Measurements from ENCODE around the gene NUAK1.

NUAK1 gene

DNA sequence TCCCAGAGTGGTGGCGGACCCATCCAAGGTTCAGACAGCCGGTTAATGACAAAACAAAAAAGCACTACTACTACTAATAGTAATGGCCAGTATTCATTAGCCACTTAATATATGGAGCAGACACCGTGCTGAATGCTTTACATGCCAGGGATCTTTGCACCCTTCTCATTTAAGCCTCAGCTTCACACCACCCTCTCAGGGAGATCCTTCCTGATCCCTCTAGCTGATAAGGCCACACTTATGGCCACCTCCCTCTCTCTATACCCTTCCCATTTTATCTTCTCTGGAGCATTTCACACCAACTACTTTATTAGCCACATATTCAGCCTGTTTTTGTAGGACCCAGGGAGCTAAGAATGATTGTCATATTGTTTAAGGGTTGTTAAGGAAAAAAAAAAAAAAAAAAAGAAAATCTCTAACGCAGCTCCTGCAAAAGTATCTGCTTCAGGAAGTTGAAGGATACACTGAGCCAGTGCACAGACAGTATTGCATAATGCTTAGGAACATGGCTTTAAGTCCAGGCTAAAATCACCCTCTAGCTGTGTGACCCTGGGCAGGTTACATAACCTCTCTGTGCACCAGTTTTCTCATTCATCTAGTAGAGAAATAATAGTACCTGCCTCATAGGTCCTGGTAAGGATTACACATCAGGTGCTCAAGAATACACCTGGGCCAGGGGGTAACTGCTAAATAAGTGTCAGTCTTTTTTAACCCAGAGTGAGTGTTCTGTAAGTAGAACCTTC lies 29.4 kb downstream of the NUAK1 start:
- DNase-seq (ENCODE audit: low read depth in 2 of 2), result no peak

DNA sequence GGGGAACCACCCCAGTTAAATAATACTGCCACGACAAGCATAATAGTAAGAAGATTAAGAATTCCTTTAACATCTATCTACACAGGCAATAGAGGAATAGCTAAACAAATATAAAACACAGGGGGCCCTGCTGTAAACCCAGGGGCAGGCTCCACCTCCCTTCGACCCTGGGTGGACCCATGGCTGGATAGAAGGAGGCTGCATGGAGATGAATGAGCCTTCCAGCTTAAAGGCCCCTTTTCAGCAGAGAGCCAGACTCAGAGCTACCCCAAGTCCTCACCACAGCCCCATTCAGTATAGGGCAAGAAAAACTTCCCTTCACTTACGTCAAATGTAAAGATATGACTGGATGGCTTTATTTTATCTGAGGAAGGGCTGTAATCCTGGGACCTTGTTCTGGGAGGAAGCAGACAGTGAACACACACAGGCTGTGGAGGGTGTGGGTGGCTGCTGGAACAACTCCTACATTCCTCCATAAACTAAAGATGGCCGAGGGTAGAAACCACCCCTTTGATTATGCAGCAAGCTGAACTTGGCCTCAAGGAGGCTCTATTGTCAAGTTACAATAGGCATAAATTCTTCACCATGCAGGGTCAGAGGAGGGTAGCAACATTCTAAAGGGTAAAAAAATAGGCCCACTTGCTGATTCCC lies 30.4 kb downstream of the NUAK1 start:
- no peak for DNase-seq (ENCODE audit: low read depth in 2 of 2)

- no peak for DNase-seq (ENCODE audit: low read depth in 2 of 2)
Measured at GRCh38 chr12:106107566-106107965, 31.2 kb downstream of the NUAK1 start.

GRCh38 chr12:106106892-106107291 lies 31.9 kb downstream of the NUAK1 start:
- no peak for DNase-seq (ENCODE audit: low read depth in 2 of 2)

GRCh38 chr12:106106061-106106566 lies 32.6 kb downstream of the NUAK1 start:
- no peak for DNase-seq (ENCODE audit: low read depth in 2 of 2)

- no peak for DNase-seq (ENCODE audit: low read depth in 2 of 2)
Measured at GRCh38 chr12:106101803-106102202, 37.0 kb downstream of the NUAK1 start.

DNA sequence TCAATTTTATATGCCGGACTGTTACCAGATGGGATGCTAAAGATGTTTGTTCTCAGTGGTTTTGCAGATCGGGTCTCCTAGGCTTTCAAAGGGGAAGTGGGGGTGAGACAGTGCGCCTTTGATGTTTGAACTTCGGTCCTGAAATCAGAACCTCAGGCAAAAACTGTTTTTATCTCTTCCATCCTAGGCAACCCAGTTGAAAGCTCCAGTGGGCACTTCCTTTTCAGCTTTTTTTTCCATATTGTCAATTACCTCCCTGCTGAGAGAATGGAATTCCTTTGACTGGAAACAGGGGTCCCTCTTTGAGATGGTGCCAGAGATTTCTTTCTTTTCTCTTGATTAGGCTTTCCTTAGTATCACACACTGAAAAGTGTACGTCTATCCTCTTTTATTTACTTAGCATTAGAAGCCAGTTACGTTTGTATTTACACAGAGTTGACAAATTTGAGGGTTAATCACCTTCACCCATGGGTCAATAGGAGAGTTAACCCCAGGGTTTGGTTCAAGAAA lies 40.0 kb downstream of the NUAK1 start:
- no peak for DNase-seq (ENCODE audit: low read depth in 2 of 2)

GRCh38 chr12:106097011-106097410 lies 41.7 kb downstream of the NUAK1 start:
- no peak for DNase-seq (ENCODE audit: low read depth in 2 of 2)

DNA sequence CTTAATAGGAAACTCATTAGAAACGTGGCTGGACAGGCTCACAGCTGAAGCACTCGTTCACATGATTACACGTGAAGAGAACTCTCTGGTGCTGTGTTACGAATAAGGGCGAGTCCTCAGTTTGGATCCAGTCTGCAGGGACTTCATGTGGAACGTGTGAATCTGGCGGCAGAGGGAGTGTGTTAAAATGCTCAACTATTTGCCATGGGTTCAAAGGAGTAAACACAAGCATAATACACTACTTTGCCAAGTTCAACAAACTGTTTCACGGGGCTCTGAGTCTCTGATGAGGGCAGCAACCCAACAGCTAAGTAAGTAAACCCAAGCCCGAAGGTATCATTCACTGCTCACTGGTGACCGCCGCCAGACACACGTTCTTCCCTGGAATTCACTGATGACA lies 42.4 kb downstream of the NUAK1 start:
- DNase-seq (ENCODE audit: low read depth in 2 of 2), result no peak

DNA sequence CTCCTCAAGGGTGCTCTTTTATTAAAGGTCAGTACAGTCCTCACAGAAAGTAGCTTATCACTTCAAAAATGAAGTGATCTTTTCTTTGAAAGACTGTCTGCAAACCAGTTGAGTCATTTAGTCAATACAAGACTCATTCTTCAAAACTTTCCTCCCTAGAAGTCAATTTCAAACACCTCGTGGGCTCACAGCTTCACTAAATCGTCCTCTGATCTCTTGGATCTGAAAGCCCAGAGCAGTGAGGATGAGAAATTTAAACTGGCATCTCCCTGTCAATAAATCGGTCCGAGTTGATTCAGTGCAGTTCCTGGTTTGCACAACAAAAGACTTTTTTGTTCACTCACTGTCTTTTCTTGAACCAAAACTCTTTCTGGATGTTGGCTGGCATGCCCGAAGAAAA lies 44.5 kb downstream of the NUAK1 start:
- no peak for DNase-seq (ENCODE audit: low read depth in 2 of 2)

- DNase-seq (ENCODE audit: low read depth in 2 of 2), result no peak
Measured at GRCh38 chr12:106093246-106093645, 45.5 kb downstream of the NUAK1 start.

- DNase-seq (ENCODE audit: low read depth in 2 of 2), result no peak
Measured at GRCh38 chr12:106091446-106091820, 47.3 kb downstream of the NUAK1 start.

GRCh38 chr12:106090591-106091445 lies 47.9 kb downstream of the NUAK1 start:
- DNase-seq (ENCODE audit: low read depth in 2 of 2), result no peak

DNA sequence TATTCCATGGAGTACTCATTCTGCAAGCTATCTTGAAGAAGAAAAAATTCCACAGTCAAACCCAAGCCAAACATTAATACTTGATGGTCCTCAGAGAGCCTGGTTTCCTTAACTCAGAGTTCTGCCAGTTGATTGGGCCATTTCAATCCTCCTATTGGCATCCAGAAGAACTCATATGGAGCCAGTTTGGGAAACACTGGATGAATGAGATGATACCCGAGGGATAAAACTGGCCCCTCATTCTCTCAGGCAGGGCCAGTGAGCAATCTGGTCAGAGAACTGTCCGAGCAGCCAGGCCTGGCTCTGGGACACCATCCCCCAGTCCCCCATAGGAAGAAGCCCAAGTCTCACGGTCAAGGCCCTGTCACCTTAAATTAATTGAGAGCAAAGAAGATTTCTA lies 48.8 kb downstream of the NUAK1 start:
- no peak for DNase-seq (ENCODE audit: low read depth in 2 of 2)

DNA sequence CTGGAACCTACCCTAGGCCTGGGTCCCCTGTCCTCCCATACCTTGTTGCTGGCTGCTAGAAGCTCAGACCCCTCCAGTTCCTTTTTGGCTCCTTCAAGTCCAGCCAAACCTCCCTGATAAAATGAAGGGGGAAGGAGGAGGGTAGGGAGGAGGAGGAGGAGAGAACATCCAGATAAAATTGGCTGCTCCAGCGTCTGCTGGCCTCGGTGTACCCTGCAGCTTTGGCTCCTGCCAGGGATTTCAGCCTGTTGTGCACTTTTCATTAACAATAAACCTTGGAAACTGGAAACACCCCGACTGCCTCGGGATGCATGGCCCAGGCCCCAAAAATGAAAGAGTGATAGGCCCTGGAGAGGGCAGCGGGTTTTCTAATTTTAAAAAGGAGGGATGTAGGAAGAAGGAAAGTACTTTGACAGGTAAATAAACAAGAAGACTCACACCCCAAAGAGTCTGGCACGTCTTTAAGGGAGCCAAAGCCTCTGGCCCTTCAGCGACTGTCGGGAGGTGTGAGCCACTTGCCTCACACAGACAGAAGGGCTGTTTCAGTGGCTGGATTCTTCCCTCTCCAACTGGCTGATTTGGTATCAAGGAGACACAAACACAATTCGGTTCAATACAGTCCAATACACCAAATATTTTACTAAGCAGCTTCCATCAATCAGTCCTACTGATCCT lies 49.8 kb downstream of the NUAK1 start:
- DNase-seq (ENCODE audit: low read depth in 2 of 2), result no peak

DNA sequence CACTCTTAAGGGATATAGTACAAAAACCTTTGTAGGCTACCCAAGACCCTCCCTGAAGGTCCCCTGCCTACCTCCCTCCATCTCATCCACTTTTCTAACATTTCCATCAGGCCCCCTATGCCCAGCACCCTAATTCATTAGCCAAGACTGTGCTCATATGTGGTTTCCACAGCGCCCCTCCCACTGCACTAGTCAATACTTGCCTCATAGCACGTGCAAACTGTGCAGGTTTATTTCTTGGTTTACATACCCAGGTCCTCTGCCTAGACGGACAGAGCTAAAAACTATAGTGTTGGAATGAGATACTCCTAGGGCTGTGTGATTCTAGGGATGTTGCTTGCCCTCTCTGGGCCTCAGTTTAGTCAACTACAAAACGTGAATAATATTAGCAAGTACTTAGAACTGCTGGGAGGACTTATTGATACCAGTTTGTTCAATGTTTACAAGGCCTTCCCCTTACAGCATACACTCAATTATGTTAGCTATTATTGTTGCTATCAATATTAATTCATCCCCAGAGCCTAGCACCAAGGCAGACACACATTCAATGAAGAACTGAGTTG lies 50.4 kb downstream of the NUAK1 start:
- DNase-seq (ENCODE audit: low read depth in 2 of 2), result no peak

DNA sequence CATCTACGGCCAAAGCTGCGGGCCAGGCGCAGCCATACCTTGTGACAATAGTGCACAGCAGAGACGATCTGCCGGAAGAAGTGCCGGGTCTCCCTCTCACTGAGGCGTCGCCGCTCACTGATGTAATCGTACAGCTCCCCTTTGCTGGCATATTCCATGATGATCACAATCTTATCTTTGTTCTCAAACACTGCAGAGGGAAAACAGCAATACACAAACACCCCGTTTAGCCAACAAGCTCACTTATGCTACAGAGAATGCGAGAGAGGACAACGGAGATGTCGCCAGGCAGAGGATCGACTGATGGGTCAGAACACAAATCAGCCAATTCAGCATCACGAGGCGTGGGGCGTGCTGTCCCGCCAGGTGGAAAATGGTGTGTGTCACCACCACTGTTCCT lies 52.1 kb downstream of the NUAK1 start:
- no peak for DNase-seq (ENCODE audit: low read depth in 2 of 2)

DNA sequence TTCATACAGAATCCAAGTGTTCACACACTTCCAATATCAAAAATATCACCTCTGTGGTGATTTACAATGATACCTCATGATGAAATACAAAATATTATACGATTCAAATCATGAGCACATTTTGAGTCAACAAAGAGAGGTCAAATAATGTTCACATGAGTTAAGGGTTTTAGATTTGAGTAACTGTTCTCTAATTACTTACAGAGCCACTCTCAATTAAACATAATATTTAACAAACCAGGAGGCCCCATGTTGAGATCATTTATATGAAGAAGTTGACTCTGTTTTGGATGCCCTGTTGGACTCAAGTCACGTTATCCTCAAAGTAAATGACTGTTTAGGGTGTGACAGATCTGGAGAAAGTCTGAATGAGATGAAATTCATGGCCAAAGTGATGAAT lies 53.5 kb downstream of the NUAK1 start:
- no peak for DNase-seq (ENCODE audit: low read depth in 2 of 2)

GRCh38 chr12:106084759-106085158 lies 54.0 kb downstream of the NUAK1 start:
- DNase-seq (ENCODE audit: low read depth in 2 of 2), result no peak

DNA sequence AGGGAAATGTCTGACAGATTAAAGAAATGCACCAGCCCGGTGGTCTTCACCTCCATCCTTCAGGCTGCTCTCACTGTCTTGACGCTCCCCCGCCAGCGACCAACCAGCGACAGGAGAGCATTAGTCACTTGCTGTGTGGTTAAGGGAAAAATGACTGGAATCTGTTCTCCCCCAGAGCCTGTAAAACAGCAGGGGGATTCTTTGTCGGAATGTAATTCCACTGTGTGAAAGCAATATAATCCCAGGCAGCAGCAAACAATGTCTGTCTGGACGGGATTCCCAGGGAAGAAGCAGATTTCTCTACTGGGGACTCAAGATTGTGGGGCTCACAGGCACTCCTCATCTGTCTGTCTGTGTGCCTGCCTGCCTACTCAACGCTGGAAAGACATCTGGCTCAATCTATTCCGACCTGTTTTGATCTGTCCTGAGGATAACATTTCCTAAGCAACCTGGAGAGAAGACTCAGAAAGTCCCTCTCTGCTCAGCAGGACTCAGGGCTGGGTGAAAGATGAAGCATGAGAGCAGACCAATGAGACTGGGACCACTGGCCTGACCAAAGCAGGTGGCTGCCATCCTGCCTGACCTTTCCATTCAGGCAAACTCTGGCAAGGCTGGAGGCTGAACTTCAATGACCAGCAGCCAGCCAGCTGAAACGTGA lies 54.6 kb downstream of the NUAK1 start:
- DNase-seq (ENCODE audit: low read depth in 2 of 2), result no peak
